ENCODE data around the gene FOXP1.

DNA sequence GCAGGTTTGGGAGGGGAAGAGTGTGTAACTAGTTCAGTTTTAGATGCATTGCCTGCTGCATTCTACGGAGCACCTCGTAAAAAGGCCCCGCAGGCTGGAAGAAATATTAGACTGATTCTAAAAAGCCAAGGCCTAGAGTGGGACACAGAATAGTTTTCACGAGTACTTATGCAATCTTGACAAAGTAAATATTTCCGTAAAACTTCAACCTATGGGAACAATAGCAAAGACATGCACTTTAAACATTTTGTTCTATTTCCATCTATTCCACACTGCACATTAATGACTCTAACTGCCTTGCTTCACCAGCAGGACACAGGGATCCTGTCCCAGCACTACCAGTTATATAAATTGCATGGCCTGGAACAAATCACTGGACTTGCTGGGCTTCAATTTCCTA lies 260.0 kb downstream of the FOXP1 start:
- no peak for TF ChIP-seq POLR2AphosphoS5 (IDR thresholded peaks at IDR 0.05)
- TF ChIP-seq, protein P1, sequence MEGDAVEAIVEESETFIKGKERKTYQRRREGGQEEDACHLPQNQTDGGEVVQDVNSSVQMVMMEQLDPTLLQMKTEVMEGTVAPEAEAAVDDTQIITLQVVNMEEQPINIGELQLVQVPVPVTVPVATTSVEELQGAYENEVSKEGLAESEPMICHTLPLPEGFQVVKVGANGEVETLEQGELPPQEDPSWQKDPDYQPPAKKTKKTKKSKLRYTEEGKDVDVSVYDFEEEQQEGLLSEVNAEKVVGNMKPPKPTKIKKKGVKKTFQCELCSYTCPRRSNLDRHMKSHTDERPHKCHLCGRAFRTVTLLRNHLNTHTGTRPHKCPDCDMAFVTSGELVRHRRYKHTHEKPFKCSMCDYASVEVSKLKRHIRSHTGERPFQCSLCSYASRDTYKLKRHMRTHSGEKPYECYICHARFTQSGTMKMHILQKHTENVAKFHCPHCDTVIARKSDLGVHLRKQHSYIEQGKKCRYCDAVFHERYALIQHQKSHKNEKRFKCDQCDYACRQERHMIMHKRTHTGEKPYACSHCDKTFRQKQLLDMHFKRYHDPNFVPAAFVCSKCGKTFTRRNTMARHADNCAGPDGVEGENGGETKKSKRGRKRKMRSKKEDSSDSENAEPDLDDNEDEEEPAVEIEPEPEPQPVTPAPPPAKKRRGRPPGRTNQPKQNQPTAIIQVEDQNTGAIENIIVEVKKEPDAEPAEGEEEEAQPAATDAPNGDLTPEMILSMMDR (IDR thresholded peaks at IDR 0.05; ENCODE audit: poor library complexity, severe bottlenecking) = no peak
- TF ChIP-seq SMC3 (conservative IDR thresholded peaks at IDR 0.05; ENCODE audit: poor library complexity) = no peak
